Measurements from ENCODE around the gene ZIC2.
"Not testable (repeated sequence)": the region's sequence is repeated elsewhere in the genome, so short reads cannot be mapped to it uniquely, and the experiment has no call there.

Gene ZIC2

GRCh38 chr13:100032642-100033041 is 51.1 kb downstream of the ZIC2 start:
- not testable (repeated sequence) for DNase-seq

- DNase-seq: no peak
These were observed 54.4 kb downstream of the ZIC2 start for GRCh38 chr13:100035936-100036335.

All from NCI-H446 treated with DMSO at 0.1 percent for 48 hours (cell line).